NCI-H82 treated with DMSO at 0.1 percent for 48 hours (cell line): ENCODE data around the gene LRP1-AS.

Experiments
- DNase-seq: peaks from one replicate; lab custom pipeline; 2025; ENCODE audit not compliant: unreplicated experiment; lab: John Stamatoyannopoulos, UW

LRP1-AS gene

DNA sequence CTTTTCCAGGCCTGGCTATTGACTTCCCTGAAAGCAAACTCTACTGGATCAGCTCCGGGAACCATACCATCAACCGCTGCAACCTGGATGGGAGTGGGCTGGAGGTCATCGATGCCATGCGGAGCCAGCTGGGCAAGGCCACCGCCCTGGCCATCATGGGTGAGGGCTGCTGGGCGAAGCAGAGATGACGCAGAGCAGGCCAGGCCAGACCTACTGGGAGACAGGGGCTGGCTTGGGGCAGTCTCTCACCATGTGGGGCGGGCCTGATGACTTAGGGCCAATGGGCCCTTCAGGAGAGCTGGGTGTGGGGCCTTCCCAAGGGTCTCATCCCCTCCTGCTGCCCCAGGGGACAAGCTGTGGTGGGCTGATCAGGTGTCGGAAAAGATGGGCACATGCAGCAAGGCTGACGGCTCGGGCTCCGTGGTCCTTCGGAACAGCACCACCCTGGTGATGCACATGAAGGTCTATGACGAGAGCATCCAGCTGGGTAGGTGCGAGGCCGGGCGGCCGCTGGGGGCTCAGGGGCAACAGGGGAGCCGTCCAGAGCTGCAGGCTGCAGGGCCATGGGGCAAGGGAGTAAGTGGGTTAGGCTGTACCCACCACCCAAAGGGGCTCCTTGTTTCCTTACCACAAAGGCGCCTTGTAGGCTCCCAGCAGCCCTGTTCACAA, 33.0 kb upstream of the LRP1-AS start:
- no peak for DNase-seq

DNA sequence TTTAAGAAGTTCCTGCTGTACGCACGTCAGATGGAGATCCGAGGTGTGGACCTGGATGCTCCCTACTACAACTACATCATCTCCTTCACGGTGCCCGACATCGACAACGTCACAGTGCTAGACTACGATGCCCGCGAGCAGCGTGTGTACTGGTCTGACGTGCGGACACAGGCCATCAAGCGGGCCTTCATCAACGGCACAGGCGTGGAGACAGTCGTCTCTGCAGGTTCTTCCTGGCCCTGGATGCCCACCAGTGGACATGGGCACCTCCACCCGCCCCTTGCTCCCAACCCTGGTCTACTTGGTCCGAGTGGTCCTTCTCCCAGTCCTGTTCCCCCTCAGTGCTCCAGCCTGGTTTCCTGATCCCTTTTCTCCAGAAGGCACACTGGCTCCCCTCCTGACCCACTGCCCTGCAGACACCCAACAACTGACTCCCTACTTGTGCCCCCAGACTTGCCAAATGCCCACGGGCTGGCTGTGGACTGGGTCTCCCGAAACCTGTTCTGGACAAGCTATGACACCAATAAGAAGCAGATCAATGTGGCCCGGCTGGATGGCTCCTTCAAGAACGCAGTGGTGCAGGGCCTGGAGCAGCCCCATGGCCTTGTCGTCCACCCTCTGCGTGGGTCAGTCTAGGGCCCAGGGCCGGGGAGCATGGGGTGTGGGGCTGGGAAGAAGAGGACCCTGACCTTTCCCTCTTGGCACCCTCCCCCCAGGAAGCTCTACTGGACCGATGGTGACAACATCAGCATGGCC, 32.1 kb upstream of the LRP1-AS start:
- DNase-seq: no peak

DNA sequence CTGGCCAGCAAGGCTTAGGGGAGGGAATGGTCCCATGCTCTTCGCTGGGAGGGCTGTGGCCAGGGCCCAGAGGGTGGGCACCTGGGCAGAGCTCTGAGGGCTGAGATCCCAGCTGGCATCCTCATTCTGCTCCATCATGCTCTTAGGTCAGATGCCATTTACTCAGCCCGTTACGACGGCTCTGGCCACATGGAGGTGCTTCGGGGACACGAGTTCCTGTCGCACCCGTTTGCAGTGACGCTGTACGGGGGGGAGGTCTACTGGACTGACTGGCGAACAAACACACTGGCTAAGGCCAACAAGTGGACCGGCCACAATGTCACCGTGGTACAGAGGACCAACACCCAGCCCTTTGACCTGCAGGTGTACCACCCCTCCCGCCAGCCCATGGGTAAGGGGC, 30.8 kb upstream of the LRP1-AS start:
- DNase-seq: no peak

DNA sequence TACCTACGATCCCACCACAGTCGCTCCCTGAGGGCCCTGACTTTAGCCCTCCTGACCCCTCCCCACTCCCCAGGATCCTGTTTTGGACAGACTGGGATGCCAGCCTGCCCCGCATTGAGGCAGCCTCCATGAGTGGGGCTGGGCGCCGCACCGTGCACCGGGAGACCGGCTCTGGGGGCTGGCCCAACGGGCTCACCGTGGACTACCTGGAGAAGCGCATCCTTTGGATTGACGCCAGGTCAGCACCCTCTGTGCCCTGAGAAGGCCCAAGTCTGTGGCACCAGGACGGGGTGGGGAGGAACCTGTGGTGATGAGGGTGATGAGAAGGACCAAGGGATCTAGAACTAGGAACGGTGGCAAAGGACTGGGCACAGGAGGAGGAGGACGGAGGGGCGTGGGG, 29.9 kb upstream of the LRP1-AS start:
- no peak for DNase-seq

DNA sequence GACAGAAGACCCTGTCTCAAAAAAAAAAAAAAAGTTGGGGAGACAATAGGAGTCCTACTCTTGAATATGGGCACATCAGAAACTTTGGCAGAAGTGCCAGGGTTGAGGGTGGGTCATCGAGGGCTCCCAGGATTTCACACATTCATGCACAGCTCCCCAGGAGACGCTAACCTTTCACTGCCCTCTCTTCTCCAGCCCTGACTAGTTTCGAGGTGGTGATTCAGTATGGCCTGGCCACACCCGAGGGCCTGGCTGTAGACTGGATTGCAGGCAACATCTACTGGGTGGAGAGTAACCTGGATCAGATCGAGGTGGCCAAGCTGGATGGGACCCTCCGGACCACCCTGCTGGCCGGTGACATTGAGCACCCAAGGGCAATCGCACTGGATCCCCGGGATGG, 29.4 kb upstream of the LRP1-AS start:
- DNase-seq: no peak

DNA sequence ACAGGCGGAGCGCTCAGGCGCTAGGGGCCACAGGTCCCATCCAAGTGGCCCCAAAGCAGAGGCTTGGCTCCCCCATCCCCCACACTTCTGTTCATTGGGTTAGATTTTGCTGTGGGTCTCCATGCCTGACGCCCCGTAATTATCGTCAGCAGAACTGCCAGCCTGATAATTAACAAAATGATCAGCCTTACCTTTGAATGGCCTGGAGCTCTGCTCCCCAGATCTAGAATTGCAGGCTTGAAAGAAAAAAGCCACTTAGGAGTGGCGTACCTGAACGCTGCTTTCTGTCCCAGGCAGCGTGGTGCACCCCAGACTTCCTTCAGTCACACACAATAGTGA, 28.7 kb upstream of the LRP1-AS start:
- DNase-seq: no peak

DNA sequence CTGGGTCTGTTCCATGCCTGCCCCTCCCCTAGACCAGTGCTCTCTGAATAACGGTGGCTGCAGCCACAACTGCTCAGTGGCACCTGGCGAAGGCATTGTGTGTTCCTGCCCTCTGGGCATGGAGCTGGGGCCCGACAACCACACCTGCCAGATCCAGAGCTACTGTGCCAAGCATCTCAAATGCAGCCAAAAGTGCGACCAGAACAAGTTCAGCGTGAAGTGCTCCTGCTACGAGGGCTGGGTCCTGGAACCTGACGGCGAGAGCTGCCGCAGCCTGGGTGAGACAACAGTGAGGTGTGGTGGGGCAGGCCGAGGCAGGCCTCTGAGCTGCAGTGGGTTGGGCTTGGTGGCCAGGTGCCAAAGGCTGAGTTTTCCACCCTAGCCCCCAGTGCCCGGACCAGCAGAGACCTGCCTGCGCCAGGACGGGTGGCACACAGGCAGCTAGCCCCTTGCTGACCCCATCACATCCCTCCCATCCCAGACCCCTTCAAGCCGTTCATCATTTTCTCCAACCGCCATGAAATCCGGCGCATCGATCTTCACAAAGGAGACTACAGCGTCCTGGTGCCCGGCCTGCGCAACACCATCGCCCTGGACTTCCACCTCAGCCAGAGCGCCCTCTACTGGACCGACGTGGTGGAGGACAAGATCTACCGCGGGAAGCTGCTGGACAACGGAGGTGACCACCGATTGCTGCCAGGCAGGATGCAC, 28.2 kb upstream of the LRP1-AS start:
- DNase-seq: peak; percentile 11

DNA sequence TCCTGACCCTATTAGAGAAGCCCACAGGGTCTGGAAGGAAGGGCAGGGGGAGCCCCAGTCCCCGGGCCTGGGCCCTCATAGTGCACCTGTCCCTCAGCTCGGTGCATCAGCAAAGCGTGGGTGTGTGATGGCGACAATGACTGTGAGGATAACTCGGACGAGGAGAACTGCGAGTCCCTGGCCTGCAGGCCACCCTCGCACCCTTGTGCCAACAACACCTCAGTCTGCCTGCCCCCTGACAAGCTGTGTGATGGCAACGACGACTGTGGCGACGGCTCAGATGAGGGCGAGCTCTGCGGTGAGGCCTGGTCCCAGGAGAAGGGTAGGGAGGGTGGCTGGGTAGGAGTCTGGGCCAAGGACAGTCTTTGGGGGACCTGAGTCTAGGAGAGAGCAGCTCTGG, 26.3 kb upstream of the LRP1-AS start:
- no peak for DNase-seq

DNA sequence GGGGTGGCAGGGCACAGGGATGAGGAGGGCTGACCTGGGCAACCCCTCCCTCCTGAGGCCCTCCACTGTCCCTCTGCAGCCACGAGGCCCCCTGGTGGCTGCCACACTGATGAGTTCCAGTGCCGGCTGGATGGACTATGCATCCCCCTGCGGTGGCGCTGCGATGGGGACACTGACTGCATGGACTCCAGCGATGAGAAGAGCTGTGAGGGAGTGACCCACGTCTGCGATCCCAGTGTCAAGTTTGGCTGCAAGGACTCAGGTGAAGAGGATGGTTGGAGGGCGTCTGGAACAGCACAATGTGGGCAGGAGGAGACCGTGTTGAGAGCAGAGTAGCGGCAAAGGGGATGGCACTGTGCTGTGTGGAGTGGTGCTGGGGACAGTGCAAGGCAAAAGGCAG, 25.7 kb upstream of the LRP1-AS start:
- no peak for DNase-seq

DNA sequence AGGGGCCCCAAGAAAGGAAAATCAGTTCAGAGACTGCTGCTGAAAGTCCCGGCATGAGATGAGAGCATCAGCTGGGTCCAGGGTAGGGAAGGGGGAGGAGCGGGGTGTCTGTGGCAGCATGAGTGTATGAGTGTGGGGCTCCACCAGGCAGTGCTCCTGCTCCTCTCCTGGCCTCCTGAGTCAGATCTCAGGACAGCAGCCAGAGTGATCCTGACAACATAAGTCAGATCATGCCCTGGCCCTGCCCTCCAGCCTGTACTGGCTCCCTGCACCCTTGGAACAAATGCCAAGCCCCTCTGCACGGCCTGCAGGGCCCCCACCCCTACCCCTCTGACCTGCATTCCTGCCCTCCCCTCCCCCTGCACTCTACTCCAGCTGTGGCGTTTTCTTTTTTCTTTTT, 24.2 kb upstream of the LRP1-AS start:
- no peak for DNase-seq

DNA sequence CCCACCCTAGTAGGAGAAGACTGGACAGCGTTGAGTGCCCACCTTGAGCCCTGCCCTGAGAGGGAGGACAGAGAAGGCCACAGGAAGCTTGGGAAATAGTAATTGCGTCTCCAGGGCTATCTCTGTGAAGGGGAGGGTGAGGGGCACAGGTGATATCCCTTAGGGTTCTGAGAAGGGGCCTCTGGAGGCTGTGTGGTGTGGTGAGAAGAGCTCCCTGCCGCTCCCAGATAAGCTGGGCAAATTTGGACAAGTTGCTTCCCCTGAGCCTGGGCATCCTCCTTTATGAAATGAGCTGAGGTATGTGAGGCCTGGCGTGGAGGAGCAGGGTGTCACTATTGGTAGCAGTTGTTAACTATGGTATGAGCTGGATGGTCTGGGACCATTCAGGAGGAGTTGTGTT, 23.5 kb upstream of the LRP1-AS start:
- DNase-seq: no peak

DNA sequence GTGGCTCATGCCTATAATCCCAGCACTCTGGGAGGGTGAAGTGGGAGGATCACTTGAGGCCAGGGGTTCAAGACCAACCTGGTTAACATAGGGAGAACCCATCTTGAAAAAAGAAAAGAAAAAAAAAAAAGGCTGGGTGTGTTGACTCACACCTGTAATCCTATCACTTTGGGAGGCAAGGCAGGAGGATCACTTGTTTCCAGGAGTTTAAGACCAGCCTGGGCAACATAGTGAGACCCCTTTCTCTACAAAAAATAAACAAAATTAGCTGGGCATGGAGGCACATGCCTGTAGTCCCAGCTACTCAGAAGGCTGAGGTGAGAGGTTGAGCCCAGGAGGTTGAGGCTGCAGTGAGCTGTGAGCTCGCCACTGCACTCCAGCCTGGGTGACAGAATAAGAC, 23.0 kb upstream of the LRP1-AS start:
- no peak for DNase-seq

DNA sequence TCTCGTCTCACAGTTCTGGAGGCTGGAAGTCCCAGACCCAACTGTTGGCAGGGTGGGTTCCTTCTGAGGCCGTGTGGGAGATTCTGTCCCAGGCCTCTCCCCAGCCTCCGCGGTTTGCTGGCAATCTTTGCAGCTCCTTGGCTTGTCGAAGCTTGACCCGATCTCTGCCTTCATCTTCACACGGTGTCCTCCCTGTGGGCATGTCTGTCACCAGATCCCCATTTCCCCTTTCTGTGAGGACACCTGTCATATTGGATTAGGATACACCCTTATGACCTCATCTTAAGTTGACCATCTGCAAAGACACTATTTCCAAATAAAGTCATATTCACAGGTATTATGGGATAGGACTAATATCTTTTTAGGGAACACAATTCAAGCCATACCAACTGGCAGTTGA, 22.6 kb upstream of the LRP1-AS start:
- no peak for DNase-seq

DNA sequence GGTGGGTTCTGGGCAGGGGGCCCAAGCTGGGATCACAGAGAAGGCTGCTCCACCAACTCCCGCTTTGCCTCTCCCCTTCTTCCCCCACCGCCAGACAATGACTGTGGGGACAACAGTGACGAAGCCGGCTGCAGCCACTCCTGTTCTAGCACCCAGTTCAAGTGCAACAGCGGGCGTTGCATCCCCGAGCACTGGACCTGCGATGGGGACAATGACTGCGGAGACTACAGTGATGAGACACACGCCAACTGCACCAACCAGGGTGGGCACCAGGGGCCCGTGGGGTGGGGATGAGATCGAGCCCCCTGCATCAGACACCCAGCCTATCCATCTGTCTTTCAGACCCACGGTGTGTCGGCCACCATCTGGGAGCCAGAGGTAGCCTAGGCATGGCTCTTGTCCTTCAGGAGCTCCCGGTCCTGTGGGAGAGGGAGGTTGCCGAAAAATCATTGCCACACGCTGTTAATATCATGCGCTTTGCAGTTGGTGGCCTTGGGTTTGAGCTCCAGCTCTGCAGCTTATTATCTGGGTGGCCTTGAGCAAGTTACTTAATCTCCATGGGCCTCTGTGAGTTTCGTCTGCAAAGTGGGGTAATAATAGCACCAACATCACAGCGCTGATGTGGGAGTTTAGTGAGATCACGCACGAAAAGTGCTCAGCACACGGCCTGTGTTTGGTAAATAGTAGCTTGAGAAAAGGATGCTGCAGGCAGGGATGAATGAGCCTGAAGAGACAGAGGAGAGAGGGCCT, 21.8 kb upstream of the LRP1-AS start:
- no peak for DNase-seq

DNA sequence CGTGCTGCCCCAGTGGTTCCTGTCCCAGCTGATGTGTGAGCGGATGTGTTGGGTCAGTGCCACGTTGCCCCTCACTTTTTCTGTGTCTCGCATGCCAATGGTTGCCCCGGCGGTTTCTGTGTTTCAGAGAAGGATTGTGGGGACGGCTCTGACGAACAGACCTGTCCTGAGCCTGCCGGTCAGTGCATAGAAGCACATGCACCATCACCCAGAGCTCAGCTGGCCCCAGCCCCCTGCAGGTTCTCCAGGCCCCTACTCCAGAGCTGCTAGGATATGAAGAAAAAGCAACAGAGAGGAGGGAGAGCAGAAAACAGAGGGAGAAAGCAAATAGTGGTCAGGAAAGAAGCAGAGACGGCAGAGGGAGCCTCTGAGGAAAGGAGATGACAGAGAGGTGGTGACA, 20.6 kb upstream of the LRP1-AS start:
- no peak for DNase-seq

DNA sequence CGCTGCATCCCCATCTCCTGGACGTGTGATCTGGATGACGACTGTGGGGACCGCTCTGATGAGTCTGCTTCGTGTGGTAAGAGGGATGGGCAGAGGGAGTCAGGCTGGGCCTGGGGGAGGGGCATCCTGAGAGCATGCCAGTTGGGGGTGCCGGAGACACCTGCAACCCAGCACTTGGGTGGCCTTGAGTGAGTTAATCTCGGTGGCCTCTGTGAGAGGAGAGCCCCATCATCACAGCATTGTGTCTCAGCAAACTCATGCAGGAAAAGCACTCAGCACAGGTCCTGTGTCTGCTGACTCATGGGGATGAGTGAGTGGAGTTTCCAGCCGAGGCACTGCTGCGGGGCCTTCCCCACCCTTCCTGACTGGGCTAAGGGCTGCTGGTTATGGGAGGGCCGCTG, 19.6 kb upstream of the LRP1-AS start:
- no peak for DNase-seq

DNA sequence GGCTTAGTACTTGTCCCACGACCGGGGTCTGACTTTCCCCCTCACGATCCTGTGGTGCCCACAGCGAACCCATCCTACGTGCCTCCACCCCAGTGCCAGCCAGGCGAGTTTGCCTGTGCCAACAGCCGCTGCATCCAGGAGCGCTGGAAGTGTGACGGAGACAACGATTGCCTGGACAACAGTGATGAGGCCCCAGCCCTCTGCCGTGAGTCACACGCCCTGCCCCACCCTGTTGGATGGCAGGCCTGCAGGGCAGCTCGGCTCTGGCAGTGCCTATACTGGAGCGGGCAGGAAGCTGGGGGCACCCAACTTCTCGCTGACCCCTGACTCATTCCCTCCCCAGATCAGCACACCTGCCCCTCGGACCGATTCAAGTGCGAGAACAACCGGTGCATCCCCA, 18.3 kb upstream of the LRP1-AS start:
- no peak for DNase-seq

DNA sequence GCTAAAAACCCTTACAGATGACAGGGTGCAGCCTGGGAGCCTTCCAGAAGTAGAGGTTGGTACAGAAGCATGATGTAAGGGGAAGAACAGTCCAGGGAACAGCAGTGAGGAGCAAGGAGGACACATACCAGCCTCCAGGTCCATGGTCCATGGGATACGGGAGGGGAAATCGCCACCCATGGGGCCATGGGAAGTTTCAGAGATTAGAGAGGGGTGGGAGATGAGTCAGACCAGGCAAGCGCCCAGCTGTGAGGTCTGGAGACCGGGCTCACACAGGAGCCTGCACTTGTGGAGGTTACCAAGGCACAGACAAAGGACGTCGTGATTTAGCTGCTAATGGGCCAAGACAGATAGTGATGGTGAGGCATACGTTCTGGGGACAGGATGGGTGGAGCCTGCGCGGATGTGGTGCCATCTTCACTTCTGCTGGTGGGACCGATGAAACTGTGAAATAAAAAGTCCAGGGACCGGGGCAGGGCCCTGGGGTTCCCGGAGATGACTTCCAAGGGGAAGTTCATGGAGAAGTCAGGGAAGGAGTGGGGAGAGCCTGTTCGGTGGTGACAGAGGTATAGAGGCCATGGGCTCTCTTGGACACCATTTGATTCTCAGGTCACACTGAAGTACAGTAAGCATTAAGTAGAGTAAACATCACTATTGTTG, 17.7 kb upstream of the LRP1-AS start:
- DNase-seq: no peak

DNA sequence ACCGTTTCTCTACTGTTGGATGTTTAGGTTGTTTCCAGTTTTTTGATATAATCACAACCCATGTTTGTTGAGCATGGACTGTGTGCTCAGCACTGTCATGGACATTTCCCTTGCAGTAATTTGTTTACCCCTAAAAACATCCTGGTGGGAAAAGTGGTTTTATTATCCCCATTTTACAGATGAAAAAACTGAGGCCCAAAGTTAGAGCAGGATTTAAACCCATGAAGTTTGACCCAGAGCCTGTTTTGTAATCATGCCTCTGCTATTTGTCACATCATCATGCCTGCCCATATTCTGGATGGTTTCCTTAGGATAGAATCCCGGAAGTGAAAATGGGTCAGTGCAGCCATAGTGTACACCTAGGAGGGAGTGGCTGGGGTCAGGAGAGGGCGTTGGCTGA, 17.0 kb upstream of the LRP1-AS start:
- DNase-seq: no peak

DNA sequence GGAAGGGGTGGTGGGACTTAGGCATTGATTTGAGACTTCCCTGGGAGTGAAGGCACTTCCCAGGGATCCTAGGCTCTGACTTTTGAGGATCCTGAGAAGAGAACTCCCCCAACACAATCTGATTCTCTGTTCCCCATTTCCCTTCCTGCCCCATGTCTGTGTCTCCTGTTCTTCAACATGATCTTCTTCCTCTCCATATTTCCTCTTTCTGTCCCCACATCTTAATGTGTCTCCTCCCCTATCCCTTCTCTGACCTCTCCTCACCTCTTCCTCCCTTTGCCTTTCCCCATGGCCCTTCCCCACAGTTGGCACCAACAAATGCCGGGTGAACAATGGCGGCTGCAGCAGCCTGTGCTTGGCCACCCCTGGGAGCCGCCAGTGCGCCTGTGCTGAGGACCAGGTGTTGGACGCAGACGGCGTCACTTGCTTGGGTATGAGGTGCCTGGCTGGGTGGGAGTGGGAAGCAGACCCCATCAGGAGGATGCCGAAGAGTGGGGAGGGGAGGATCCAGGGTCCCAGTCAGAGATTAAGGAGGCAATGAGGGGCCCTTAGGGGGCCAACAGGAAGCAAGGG, 15.2 kb upstream of the LRP1-AS start:
- no peak for DNase-seq

DNA sequence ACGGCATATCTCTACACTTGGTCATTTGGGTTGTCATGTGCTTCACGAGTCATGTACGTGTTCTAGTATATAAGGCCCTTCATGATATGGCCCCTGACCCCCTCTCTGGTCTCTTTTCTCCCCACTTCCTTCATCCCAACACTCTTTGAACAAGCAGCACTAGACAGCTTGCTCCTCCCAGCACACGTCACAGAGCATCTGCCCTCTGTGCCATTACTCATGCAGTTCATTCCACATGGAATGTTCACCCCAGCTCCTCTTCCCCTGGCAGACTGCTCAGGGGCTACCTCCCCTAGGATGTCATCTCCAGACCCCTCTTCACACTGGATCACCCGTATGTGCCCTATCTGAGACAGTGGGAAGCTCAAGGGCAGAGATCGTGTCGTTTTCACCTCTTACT, 14.1 kb upstream of the LRP1-AS start:
- no peak for DNase-seq
